ENCODE data around the gene FCAR.

DNA sequence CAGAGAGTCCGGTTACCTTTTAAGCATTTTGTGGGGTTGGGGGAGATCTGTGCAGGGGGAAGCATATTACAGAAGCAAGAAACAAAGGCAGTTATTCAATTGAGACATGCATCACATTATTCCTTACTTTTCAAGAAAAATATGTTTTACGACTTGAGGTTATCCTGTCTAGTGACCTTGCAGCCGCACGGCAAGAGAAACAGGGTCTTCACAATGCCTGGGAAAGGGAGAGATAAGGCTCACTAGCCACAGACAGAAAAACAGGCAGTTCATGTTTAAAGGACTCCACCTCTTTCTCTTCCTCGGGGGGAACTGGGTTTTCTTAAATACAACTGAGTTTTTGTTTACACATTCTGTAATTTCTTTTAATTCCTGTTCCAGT, 31.4 kb downstream of the FCAR start:
- TF ChIP-seq TAF1 (IDR thresholded peaks at IDR 0.05; ENCODE audit: borderline replicate concordance, insufficient read depth, low read length), result no peak
- no peak for TF ChIP-seq POLR2AphosphoS5 (IDR thresholded peaks at IDR 0.05; ENCODE audit: low read depth, low read length)
- TF ChIP-seq, protein P1, sequence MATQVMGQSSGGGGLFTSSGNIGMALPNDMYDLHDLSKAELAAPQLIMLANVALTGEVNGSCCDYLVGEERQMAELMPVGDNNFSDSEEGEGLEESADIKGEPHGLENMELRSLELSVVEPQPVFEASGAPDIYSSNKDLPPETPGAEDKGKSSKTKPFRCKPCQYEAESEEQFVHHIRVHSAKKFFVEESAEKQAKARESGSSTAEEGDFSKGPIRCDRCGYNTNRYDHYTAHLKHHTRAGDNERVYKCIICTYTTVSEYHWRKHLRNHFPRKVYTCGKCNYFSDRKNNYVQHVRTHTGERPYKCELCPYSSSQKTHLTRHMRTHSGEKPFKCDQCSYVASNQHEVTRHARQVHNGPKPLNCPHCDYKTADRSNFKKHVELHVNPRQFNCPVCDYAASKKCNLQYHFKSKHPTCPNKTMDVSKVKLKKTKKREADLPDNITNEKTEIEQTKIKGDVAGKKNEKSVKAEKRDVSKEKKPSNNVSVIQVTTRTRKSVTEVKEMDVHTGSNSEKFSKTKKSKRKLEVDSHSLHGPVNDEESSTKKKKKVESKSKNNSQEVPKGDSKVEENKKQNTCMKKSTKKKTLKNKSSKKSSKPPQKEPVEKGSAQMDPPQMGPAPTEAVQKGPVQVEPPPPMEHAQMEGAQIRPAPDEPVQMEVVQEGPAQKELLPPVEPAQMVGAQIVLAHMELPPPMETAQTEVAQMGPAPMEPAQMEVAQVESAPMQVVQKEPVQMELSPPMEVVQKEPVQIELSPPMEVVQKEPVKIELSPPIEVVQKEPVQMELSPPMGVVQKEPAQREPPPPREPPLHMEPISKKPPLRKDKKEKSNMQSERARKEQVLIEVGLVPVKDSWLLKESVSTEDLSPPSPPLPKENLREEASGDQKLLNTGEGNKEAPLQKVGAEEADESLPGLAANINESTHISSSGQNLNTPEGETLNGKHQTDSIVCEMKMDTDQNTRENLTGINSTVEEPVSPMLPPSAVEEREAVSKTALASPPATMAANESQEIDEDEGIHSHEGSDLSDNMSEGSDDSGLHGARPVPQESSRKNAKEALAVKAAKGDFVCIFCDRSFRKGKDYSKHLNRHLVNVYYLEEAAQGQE (IDR thresholded peaks at IDR 0.05; ENCODE audit: insufficient read depth in 1 of 2, low read depth in 2 of 2, low read length in 2 of 2), result no peak
- no peak for TF ChIP-seq FOXP2 (optimal IDR thresholded peaks at IDR 0.05; ENCODE audit: borderline replicate concordance, extremely low read depth, extremely low read length, insufficient read depth)
- no peak for TF ChIP-seq SIN3A (IDR thresholded peaks at IDR 0.05; ENCODE audit: borderline replicate concordance, insufficient read depth, low read length)
